H1 (cell line): ENCODE measurements around the gene ACTN4. TPM values are rescaled to one million over a fixed set of nuclear protein-coding genes. Genes with fewer than 3 reads are reported as not detected.

Source experiments
- BCL11A ChIP-seq, 2 experiments: IDR thresholded peaks; one replicate each; pipeline ENCODE4 v1.6.1; 2011; ENCODE audit warnings: low read depth in 2 of 2, low read length in 2 of 2, mild to moderate bottlenecking in 2 of 2
- CBX8 ChIP-seq: fragments of 300-800, 300-1000 bp; sonication (generic); IDR thresholded peaks from 2 replicates; pipeline ENCODE4 v1.7.1; 2016; ENCODE audit warnings: low read depth, low read length, borderline replicate concordance
- EZH2 ChIP-seq: fragments of 200-600 bp; sonication (generic); IDR thresholded peaks from 2 replicates; pipeline ENCODE4 v1.7.1; 2012; ENCODE audit warnings: low read depth, mild to moderate bottlenecking, moderate library complexity, low read length, inconsistent platforms; ENCODE audit not compliant: severe bottlenecking
- FOSL1 ChIP-seq: IDR thresholded peaks from 2 replicates; pipeline ENCODE4 v1.6.1; 2011; ENCODE audit warnings: mild to moderate bottlenecking, low read depth, low read length, moderate library complexity; ENCODE audit not compliant: insufficient read depth
- HDAC2 ChIP-seq, 2 experiments: fragments of 300-600 bp in 1 of 2; sonication (generic) in 1 of 2; IDR thresholded peaks; 2 replicates each; pipeline ENCODE4 v1.6.1; 2011 to 2012; ENCODE audit warnings: low read depth in 2 of 2, low read length in 2 of 2, mild to moderate bottlenecking in 2 of 2, moderate library complexity in 2 of 2, borderline replicate concordance in 1 of 2, inconsistent platforms in 1 of 2
- HDAC6 ChIP-seq: IDR thresholded peaks from one replicate; pipeline ENCODE4 v1.7.1; 2012; ENCODE audit warnings: low read depth, mild to moderate bottlenecking, inconsistent platforms, low read length, moderate library complexity
- MAFK ChIP-seq: IDR thresholded peaks from 2 replicates; pipeline ENCODE4 v1.6.1; 2012; ENCODE audit warnings: low read depth, mild to moderate bottlenecking, improper control_type of control experiment, low read length
- SP1 ChIP-seq: IDR thresholded peaks from 2 replicates; pipeline ENCODE4 v1.6.1; 2011; ENCODE audit warnings: low read depth, low read length
- polyA plus RNA-seq, 7 experiments: library from polyadenylated mRNA; depleted of rRNA in 3 of 7; stranded (reverse) in 5 of 7; unstranded in 2 of 7; fragments of >200 nt in 5 of 7; fragments of 200-250 nt in 2 of 7; gene quantifications; 1 replicate in 5 of 7; 2 replicates in 1 of 7; 4 replicates in 1 of 7; pipeline versions ENCODE4 v1.2.1 to v1.2.3, GENCODE V29; 2011 to 2013; ENCODE audit warnings: missing spikeins in 2 of 7, mixed read lengths in 2 of 7
- total RNA-seq: library from RNA; stranded (reverse); fragmentation: NEBNext Ultra II Directional; extraction: Animal tissue kit (Norgen Biotek cat#: 25700); gene quantifications from 2 replicates; pipeline ENCODE4 v1.2.1, GENCODE V29; 2021
- TF ChIP-seq, protein P1 (sequence below): fragments of 300-600 bp; sonication (generic); IDR thresholded peaks from 2 replicates; pipeline ENCODE4 v1.7.1; 2012; ENCODE audit warnings: low read length, moderate library complexity, mild to moderate bottlenecking, inconsistent platforms; ENCODE audit not compliant: insufficient replicate concordance
- TF ChIP-seq, protein P2 (sequence below): IDR thresholded peaks from 2 replicates; pipeline ENCODE4 v1.6.1; 2012; ENCODE audit warnings: inconsistent platforms

Gene ACTN4
- total and polyA plus RNA-seq, 2 of the 8 experiments (the other 6 are each of a cell fraction or from before 2014, with no cell fraction given): 211 to 520 TPM

DNA sequence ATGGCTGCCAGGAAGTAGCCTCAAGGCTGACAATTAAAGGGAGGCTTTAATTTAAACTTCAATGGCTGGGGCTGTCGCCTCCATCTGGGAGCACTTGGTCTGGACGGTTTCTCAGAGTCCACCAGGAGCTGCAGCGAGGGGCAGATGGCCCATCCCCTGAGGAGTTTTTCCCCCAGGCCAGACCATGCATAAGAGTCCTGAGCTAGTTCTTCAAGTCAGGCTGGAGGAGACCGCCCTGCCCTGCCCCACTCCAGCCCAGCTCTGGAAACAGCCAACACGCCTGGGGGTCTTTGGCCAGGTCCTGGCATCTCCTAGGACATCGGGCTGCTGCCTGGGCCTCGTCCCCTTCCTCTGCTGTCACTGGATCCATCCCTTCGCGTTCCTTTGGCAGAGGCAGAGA is 5.3 kb upstream of the ACTN4 start (continued):
- TF ChIP-seq, protein P1, sequence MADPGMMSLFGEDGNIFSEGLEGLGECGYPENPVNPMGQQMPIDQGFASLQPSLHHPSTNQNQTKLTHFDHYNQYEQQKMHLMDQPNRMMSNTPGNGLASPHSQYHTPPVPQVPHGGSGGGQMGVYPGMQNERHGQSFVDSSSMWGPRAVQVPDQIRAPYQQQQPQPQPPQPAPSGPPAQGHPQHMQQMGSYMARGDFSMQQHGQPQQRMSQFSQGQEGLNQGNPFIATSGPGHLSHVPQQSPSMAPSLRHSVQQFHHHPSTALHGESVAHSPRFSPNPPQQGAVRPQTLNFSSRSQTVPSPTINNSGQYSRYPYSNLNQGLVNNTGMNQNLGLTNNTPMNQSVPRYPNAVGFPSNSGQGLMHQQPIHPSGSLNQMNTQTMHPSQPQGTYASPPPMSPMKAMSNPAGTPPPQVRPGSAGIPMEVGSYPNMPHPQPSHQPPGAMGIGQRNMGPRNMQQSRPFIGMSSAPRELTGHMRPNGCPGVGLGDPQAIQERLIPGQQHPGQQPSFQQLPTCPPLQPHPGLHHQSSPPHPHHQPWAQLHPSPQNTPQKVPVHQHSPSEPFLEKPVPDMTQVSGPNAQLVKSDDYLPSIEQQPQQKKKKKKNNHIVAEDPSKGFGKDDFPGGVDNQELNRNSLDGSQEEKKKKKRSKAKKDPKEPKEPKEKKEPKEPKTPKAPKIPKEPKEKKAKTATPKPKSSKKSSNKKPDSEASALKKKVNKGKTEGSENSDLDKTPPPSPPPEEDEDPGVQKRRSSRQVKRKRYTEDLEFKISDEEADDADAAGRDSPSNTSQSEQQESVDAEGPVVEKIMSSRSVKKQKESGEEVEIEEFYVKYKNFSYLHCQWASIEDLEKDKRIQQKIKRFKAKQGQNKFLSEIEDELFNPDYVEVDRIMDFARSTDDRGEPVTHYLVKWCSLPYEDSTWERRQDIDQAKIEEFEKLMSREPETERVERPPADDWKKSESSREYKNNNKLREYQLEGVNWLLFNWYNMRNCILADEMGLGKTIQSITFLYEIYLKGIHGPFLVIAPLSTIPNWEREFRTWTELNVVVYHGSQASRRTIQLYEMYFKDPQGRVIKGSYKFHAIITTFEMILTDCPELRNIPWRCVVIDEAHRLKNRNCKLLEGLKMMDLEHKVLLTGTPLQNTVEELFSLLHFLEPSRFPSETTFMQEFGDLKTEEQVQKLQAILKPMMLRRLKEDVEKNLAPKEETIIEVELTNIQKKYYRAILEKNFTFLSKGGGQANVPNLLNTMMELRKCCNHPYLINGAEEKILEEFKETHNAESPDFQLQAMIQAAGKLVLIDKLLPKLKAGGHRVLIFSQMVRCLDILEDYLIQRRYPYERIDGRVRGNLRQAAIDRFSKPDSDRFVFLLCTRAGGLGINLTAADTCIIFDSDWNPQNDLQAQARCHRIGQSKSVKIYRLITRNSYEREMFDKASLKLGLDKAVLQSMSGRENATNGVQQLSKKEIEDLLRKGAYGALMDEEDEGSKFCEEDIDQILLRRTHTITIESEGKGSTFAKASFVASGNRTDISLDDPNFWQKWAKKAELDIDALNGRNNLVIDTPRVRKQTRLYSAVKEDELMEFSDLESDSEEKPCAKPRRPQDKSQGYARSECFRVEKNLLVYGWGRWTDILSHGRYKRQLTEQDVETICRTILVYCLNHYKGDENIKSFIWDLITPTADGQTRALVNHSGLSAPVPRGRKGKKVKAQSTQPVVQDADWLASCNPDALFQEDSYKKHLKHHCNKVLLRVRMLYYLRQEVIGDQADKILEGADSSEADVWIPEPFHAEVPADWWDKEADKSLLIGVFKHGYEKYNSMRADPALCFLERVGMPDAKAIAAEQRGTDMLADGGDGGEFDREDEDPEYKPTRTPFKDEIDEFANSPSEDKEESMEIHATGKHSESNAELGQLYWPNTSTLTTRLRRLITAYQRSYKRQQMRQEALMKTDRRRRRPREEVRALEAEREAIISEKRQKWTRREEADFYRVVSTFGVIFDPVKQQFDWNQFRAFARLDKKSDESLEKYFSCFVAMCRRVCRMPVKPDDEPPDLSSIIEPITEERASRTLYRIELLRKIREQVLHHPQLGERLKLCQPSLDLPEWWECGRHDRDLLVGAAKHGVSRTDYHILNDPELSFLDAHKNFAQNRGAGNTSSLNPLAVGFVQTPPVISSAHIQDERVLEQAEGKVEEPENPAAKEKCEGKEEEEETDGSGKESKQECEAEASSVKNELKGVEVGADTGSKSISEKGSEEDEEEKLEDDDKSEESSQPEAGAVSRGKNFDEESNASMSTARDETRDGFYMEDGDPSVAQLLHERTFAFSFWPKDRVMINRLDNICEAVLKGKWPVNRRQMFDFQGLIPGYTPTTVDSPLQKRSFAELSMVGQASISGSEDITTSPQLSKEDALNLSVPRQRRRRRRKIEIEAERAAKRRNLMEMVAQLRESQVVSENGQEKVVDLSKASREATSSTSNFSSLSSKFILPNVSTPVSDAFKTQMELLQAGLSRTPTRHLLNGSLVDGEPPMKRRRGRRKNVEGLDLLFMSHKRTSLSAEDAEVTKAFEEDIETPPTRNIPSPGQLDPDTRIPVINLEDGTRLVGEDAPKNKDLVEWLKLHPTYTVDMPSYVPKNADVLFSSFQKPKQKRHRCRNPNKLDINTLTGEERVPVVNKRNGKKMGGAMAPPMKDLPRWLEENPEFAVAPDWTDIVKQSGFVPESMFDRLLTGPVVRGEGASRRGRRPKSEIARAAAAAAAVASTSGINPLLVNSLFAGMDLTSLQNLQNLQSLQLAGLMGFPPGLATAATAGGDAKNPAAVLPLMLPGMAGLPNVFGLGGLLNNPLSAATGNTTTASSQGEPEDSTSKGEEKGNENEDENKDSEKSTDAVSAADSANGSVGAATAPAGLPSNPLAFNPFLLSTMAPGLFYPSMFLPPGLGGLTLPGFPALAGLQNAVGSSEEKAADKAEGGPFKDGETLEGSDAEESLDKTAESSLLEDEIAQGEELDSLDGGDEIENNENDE: no peak
- TF ChIP-seq MAFK: no peak
- no peak for TF ChIP-seq BCL11A (IDR thresholded peaks at IDR 0.05; ENCODE audit: low read depth in 2 of 2, low read length in 2 of 2)
- TF ChIP-seq HDAC6: no peak
- no peak for TF ChIP-seq FOSL1
- no peak for TF ChIP-seq HDAC2 (IDR thresholded peaks at IDR 0.05; ENCODE audit: borderline replicate concordance in 1 of 2, low read depth in 2 of 2, low read length in 2 of 2)
- TF ChIP-seq SP1: no peak
- no peak for TF ChIP-seq EZH2
- no peak for TF ChIP-seq CBX8
- TF ChIP-seq, protein P2, sequence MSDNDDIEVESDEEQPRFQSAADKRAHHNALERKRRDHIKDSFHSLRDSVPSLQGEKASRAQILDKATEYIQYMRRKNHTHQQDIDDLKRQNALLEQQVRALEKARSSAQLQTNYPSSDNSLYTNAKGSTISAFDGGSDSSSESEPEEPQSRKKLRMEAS: no peak
